ENCODE data around the gene CLSTN2. TPM values are rescaled to one million over a fixed set of nuclear protein-coding genes. Genes with fewer than 3 reads are reported as not detected.

CLSTN2 gene
- polyA plus RNA-seq, 2 donors, result 0.20 TPM

DNA sequence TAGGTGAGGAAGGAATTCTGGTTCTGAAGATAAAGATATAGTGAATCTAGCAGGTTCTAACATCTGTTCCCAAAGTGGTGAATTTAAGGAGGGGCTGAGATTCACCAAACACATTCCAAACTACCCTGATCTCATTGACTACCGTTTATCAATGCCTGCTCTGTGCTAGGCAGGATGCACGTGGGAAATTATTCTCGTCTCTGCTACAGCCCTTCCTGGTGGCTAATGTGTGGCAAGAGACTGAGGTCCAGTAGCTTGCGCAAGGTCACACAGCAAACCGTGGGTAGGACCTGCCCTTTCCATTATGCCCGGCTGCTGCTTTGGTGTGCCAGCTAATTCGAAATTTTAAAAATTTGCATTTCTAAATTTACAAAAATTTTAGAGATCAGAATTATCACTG lies 533.4 kb downstream of the CLSTN2 start:
- no peaks in the 10 kb centered on the region for H3K36me3 ChIP-seq (ENCODE audit: control insufficient read depth in 2 of 2, insufficient read depth in 2 of 2, low read length in 1 of 2)
- no peak overlapping the region for H3K27ac ChIP-seq (ENCODE audit: low read depth in 2 of 2, low read length in 1 of 2)
- H3K9me3 ChIP-seq (ENCODE audit: control insufficient read depth in 2 of 2, insufficient read depth in 1 of 2, low read depth in 1 of 2, low read length in 1 of 2), result no peaks in the 10 kb centered on the region
- 65 to 72% methylated on average over 7 of the region's 7 CpGs for WGBS, 2 donors
- no peak overlapping the region for H3K4me3 ChIP-seq (ENCODE audit: low read depth in 1 of 2, low read length in 2 of 2)
- H3K27me3 ChIP-seq (ENCODE audit: control insufficient read depth in 1 of 2, insufficient read depth in 2 of 2, low read length in 2 of 2), result no peaks in the 10 kb centered on the region
- peaks cover 0 to 2% of the 10 kb centered on the region in 2 donors for H3K4me1 ChIP-seq (ENCODE audit: control insufficient read depth in 2 of 2, insufficient read depth in 2 of 2, low read length in 1 of 2)

DNA sequence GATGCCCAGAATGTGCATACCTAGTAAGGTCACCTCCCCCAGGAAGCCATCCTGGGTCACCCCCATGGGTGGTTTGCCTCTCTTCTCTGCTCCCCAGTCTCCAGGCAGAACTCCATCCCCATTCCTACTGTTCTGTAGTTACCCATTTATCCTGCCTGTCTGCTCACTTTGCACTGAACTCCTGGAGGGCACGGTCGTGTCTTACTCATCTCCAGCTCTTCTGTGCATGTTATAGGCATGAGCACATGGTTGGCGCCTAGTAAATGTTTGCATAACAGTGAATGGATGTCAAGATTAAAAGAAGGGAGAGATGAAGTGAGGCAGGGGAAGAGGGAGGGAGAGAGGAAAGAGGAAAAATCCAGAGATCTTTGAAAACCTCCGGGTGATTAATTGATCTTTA lies 534.5 kb downstream of the CLSTN2 start:
- Histone ChIP-seq H3K9me3 (ENCODE audit: control insufficient read depth in 2 of 2, insufficient read depth in 1 of 2, low read depth in 1 of 2, low read length in 1 of 2) (no peaks in the 10 kb centered on the region), H3K4me1 (ENCODE audit: control insufficient read depth in 2 of 2, insufficient read depth in 2 of 2, low read length in 1 of 2) (peaks cover 0 to 2% of the 10 kb centered on the region in 2 donors), H3K27me3 (ENCODE audit: control insufficient read depth in 1 of 2, insufficient read depth in 2 of 2, low read length in 2 of 2) (no peaks in the 10 kb centered on the region), H3K36me3 (ENCODE audit: control insufficient read depth in 2 of 2, insufficient read depth in 2 of 2, low read length in 1 of 2) (no peaks in the 10 kb centered on the region), H3K27ac (ENCODE audit: low read depth in 2 of 2, low read length in 1 of 2) (no peak overlapping the region), H3K4me3 (ENCODE audit: low read depth in 1 of 2, low read length in 2 of 2) (no peak overlapping the region)
- WGBS, 2 donors, result 42 to 52% methylated on average over 4 of the region's 4 CpGs

DNA sequence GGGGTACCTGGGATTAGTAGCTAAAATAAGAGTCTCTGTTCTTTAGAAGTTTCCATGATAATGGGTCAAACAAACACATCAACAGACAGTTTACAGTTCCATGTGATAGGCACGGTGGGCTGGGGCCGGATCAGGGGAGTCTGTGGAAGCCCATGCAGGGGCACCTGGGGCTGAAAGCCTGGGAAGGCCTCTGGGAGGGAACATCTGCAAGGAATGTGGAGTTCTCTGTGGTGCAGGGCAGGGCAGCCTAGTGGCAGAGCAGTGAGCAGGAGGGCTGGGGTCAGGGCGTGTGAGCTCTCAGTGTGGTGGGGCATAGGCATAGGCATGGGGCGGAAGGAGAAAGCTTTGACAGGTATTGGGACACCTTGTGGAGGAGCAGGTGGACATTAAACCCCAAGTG lies 535.2 kb downstream of the CLSTN2 start:
- peaks cover 0 to 2% of the 10 kb centered on the region in 2 donors for H3K4me1 ChIP-seq (ENCODE audit: control insufficient read depth in 2 of 2, insufficient read depth in 2 of 2, low read length in 1 of 2)
- H3K27ac ChIP-seq (ENCODE audit: low read depth in 2 of 2, low read length in 1 of 2), result no peak overlapping the region
- H3K9me3 ChIP-seq (ENCODE audit: control insufficient read depth in 2 of 2, insufficient read depth in 1 of 2, low read depth in 1 of 2, low read length in 1 of 2), result no peaks in the 10 kb centered on the region
- no peak overlapping the region for H3K4me3 ChIP-seq (ENCODE audit: low read depth in 1 of 2, low read length in 2 of 2)
- H3K36me3 ChIP-seq (ENCODE audit: control insufficient read depth in 2 of 2, insufficient read depth in 2 of 2, low read length in 1 of 2), result no peaks in the 10 kb centered on the region
- WGBS, 2 donors, result 79 to 83% methylated on average over 4 of the region's 4 CpGs
- H3K27me3 ChIP-seq (ENCODE audit: control insufficient read depth in 1 of 2, insufficient read depth in 2 of 2, low read length in 2 of 2), result no peaks in the 10 kb centered on the region

DNA sequence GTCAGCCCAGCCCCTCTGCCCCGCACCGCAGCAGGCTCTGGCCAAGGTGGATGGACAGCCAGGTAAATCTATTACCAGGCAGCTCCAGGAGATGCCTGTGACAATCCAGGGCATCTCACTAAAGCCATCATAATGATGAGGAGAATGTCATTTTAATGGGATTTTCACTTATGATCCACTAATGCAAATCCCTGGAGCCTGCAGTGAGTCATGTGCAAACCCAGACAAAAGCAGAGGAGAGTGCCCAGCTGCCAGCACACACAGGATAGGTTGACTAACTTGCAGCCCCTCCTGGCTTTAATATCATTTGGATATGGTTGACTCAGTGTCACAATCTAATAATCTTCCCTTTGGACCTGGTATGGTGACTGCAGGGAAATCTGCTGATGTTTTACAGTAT lies 536.0 kb downstream of the CLSTN2 start:
- H3K9me3 ChIP-seq (ENCODE audit: control insufficient read depth in 2 of 2, insufficient read depth in 1 of 2, low read depth in 1 of 2, low read length in 1 of 2), result no peaks in the 10 kb centered on the region
- H3K27ac ChIP-seq (ENCODE audit: low read depth in 2 of 2, low read length in 1 of 2), result no peak overlapping the region
- peaks cover 0 to 2% of the 10 kb centered on the region in 2 donors for H3K4me1 ChIP-seq (ENCODE audit: control insufficient read depth in 2 of 2, insufficient read depth in 2 of 2, low read length in 1 of 2)
- no peak overlapping the region for H3K4me3 ChIP-seq (ENCODE audit: low read depth in 1 of 2, low read length in 2 of 2)
- H3K36me3 ChIP-seq (ENCODE audit: control insufficient read depth in 2 of 2, insufficient read depth in 2 of 2, low read length in 1 of 2), result no peaks in the 10 kb centered on the region
- H3K27me3 ChIP-seq (ENCODE audit: control insufficient read depth in 1 of 2, insufficient read depth in 2 of 2, low read length in 2 of 2), result no peaks in the 10 kb centered on the region
- WGBS, 2 donors, result 85 to 96% methylated on average over 2 of the region's 2 CpGs

DNA sequence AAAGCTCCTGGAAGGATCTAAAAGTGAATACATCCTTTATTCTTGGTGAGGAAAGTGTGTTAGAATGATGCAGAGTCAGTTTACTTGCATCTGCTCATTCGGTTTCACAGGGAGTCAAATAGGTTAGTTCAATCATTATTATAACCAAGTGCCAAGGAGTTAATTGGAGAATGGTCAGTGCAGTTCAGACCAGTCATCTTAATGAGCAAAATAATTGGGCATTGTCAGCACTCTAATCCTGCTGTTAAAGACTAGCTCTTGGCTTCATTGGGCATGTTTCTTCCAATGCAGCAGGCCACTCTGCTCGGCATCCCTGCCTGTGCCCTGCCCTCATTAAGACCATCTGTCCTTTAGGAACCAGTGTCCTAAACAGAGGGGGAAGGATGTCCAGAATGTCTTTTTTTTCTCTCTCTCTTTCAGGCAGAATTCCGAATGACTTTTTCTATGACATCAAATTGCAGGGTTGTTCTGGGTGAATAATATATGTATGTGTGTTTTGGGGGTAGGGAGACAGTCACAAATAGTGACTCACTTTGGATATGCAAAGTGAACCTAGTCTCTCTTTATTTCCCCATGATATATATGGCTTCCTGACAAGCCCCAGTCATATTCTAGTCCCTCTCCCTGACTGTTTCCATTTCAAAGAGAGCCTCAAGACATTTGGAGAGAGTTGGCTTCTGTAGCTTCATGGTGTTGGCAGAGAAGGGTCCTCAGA lies 537.5 kb downstream of the CLSTN2 start:
- no peaks in the 10 kb centered on the region for H3K9me3 ChIP-seq (ENCODE audit: control insufficient read depth in 2 of 2, insufficient read depth in 1 of 2, low read depth in 1 of 2, low read length in 1 of 2)
- WGBS, 2 donors, result 83 to 87% methylated on average over 3 of the region's 3 CpGs
- H3K4me1 ChIP-seq (ENCODE audit: control insufficient read depth in 2 of 2, insufficient read depth in 2 of 2, low read length in 1 of 2), result peaks cover 0 to 2% of the 10 kb centered on the region in 2 donors
- H3K36me3 ChIP-seq (ENCODE audit: control insufficient read depth in 2 of 2, insufficient read depth in 2 of 2, low read length in 1 of 2), result no peaks in the 10 kb centered on the region
- H3K27me3 ChIP-seq (ENCODE audit: control insufficient read depth in 1 of 2, insufficient read depth in 2 of 2, low read length in 2 of 2), result no peaks in the 10 kb centered on the region
- H3K27ac ChIP-seq (ENCODE audit: low read depth in 2 of 2, low read length in 1 of 2), result no peak overlapping the region
- H3K4me3 ChIP-seq (ENCODE audit: low read depth in 1 of 2, low read length in 2 of 2), result no peak overlapping the region

GRCh38 chr3:140487566-140487965 lies 552.6 kb downstream of the CLSTN2 start:
- WGBS, 2 donors, result 49 to 50% methylated on average over 1 of the region's 1 CpG
- H3K27ac ChIP-seq (ENCODE audit: low read depth in 2 of 2, low read length in 1 of 2), result no peak overlapping the region
- H3K4me1 ChIP-seq (ENCODE audit: control insufficient read depth in 2 of 2, insufficient read depth in 2 of 2, low read length in 1 of 2), result no peaks in the 10 kb centered on the region
- no peaks in the 10 kb centered on the region for H3K36me3 ChIP-seq (ENCODE audit: control insufficient read depth in 2 of 2, insufficient read depth in 2 of 2, low read length in 1 of 2)
- H3K4me3 ChIP-seq (ENCODE audit: low read depth in 1 of 2, low read length in 2 of 2), result no peak overlapping the region
- H3K27me3 ChIP-seq (ENCODE audit: control insufficient read depth in 1 of 2, insufficient read depth in 2 of 2, low read length in 2 of 2), result no peaks in the 10 kb centered on the region
- H3K9me3 ChIP-seq (ENCODE audit: control insufficient read depth in 2 of 2, insufficient read depth in 1 of 2, low read depth in 1 of 2, low read length in 1 of 2), result no peaks in the 10 kb centered on the region

DNA sequence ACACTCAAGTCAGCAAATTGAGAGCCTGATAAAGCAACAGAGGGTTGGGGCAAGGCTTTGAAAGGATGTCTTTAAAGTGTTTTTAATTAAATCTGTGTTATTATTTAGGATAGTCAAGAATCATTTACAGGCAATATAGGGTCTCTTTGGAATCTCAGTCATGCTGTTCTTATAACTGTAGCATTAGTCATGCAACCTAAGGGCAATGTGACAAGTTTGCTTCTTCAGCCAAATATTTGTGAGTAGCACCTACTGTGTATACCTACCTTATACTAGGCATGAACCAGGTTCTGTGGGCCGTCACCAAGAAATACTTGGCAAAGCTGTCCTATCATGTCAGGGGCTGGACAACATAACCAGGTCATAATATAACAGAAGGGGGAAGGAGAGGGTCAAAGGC lies 558.3 kb downstream of the CLSTN2 start:
- 85 to 88% methylated on average over 1 of the region's 1 CpG for WGBS, 2 donors

GRCh38 chr3:140494970-140495369 lies 560.0 kb downstream of the CLSTN2 start:
- WGBS, 2 donors, result 79 to 82% methylated on average over 2 of the region's 2 CpGs

More for the DNA sequence above, 558.3 kb downstream of the CLSTN2 start:
- Histone ChIP-seq H3K27me3 (ENCODE audit: control insufficient read depth in 1 of 2, insufficient read depth in 2 of 2, low read length in 2 of 2) (no peaks in the 10 kb centered on the region), H3K4me1 (ENCODE audit: control insufficient read depth in 2 of 2, insufficient read depth in 2 of 2, low read length in 1 of 2) (no peaks in the 10 kb centered on the region), H3K27ac (ENCODE audit: low read depth in 2 of 2, low read length in 1 of 2) (no peak overlapping the region), H3K4me3 (ENCODE audit: low read depth in 1 of 2, low read length in 2 of 2) (no peak overlapping the region), H3K9me3 (ENCODE audit: control insufficient read depth in 2 of 2, insufficient read depth in 1 of 2, low read depth in 1 of 2, low read length in 1 of 2) (no peaks in the 10 kb centered on the region), H3K36me3 (ENCODE audit: control insufficient read depth in 2 of 2, insufficient read depth in 2 of 2, low read length in 1 of 2) (no peaks in the 10 kb centered on the region)

GRCh38 chr3:140497331-140497730 lies 562.3 kb downstream of the CLSTN2 start:
- H3K4me3 ChIP-seq (ENCODE audit: low read depth in 1 of 2, low read length in 2 of 2), result no peak overlapping the region
- no peaks in the 10 kb centered on the region for H3K9me3 ChIP-seq (ENCODE audit: control insufficient read depth in 2 of 2, insufficient read depth in 1 of 2, low read depth in 1 of 2, low read length in 1 of 2)
- H3K36me3 ChIP-seq (ENCODE audit: control insufficient read depth in 2 of 2, insufficient read depth in 2 of 2, low read length in 1 of 2), result no peaks in the 10 kb centered on the region
- H3K27me3 ChIP-seq (ENCODE audit: control insufficient read depth in 1 of 2, insufficient read depth in 2 of 2, low read length in 2 of 2), result no peaks in the 10 kb centered on the region
- no peak overlapping the region for H3K27ac ChIP-seq (ENCODE audit: low read depth in 2 of 2, low read length in 1 of 2)
- WGBS, 2 donors, result 91 to 94% methylated on average over 11 of the region's 11 CpGs
- H3K4me1 ChIP-seq (ENCODE audit: control insufficient read depth in 2 of 2, insufficient read depth in 2 of 2, low read length in 1 of 2), result no peaks in the 10 kb centered on the region

More at GRCh38 chr3:140494970-140495369, 560.0 kb downstream of the CLSTN2 start:
- Histone ChIP-seq H3K9me3 (ENCODE audit: control insufficient read depth in 2 of 2, insufficient read depth in 1 of 2, low read depth in 1 of 2, low read length in 1 of 2) (no peaks in the 10 kb centered on the region), H3K36me3 (ENCODE audit: control insufficient read depth in 2 of 2, insufficient read depth in 2 of 2, low read length in 1 of 2) (no peaks in the 10 kb centered on the region), H3K27ac (ENCODE audit: low read depth in 2 of 2, low read length in 1 of 2) (no peak overlapping the region), H3K27me3 (ENCODE audit: control insufficient read depth in 1 of 2, insufficient read depth in 2 of 2, low read length in 2 of 2) (no peaks in the 10 kb centered on the region), H3K4me3 (ENCODE audit: low read depth in 1 of 2, low read length in 2 of 2) (no peak overlapping the region), H3K4me1 (ENCODE audit: control insufficient read depth in 2 of 2, insufficient read depth in 2 of 2, low read length in 1 of 2) (no peaks in the 10 kb centered on the region)

GRCh38 chr3:140499114-140499757 lies 564.3 kb downstream of the CLSTN2 start:
- H3K9me3 ChIP-seq (ENCODE audit: control insufficient read depth in 2 of 2, insufficient read depth in 1 of 2, low read depth in 1 of 2, low read length in 1 of 2), result no peaks in the 10 kb centered on the region
- H3K27ac ChIP-seq (ENCODE audit: low read depth in 2 of 2, low read length in 1 of 2), result no peak overlapping the region
- H3K4me3 ChIP-seq (ENCODE audit: low read depth in 1 of 2, low read length in 2 of 2), result no peak overlapping the region
- 15 to 29% methylated on average over 1 of the region's 1 CpG for WGBS, 2 donors
- H3K36me3 ChIP-seq (ENCODE audit: control insufficient read depth in 2 of 2, insufficient read depth in 2 of 2, low read length in 1 of 2), result no peaks in the 10 kb centered on the region
- H3K4me1 ChIP-seq (ENCODE audit: control insufficient read depth in 2 of 2, insufficient read depth in 2 of 2, low read length in 1 of 2), result no peaks in the 10 kb centered on the region
- no peaks in the 10 kb centered on the region for H3K27me3 ChIP-seq (ENCODE audit: control insufficient read depth in 1 of 2, insufficient read depth in 2 of 2, low read length in 2 of 2)

Data from esophagus (tissue), 2 donors.